ENCODE results near the gene CD300C.

- TF ChIP-seq POLR2A (IDR thresholded peaks at IDR 0.05) = no peak
- TF ChIP-seq CTCF (IDR thresholded peaks at IDR 0.05) = no peak
- no peak for TF ChIP-seq POLR2AphosphoS5 (IDR thresholded peaks at IDR 0.05)
Measured at GRCh38 chr17:74591503-74591902, 45.6 kb upstream of the CD300C start.

All from breast epithelium (tissue), 3 donors.